ENCODE measurements around the gene CAMK2G.

DNA sequence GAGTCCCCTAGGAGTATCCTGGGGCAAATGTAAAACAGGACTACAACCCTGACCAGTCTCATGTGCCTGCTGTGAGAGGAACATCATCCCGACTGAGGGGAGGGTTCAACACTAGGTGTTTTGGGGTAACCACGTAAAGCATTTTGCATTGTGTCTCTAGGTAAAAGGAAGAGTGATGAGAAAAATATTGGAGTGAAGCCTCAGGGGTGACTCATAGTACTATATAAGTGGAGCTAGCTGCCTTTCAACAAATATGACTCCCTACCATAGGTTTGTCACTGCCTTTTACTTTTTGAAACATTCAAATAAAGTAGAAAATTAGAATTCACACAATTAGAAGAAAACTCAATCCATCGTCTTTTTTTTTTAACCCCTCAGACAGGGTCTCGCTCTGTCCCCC, 2.6 kb upstream of the CAMK2G start:
- TF ChIP-seq, protein P1, sequence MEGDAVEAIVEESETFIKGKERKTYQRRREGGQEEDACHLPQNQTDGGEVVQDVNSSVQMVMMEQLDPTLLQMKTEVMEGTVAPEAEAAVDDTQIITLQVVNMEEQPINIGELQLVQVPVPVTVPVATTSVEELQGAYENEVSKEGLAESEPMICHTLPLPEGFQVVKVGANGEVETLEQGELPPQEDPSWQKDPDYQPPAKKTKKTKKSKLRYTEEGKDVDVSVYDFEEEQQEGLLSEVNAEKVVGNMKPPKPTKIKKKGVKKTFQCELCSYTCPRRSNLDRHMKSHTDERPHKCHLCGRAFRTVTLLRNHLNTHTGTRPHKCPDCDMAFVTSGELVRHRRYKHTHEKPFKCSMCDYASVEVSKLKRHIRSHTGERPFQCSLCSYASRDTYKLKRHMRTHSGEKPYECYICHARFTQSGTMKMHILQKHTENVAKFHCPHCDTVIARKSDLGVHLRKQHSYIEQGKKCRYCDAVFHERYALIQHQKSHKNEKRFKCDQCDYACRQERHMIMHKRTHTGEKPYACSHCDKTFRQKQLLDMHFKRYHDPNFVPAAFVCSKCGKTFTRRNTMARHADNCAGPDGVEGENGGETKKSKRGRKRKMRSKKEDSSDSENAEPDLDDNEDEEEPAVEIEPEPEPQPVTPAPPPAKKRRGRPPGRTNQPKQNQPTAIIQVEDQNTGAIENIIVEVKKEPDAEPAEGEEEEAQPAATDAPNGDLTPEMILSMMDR (IDR thresholded peaks at IDR 0.05; ENCODE audit: low read depth, low read length, poor library complexity, severe bottlenecking) = no peak
- TF ChIP-seq EZH2phosphoT487 (IDR thresholded peaks at IDR 0.05; ENCODE audit: borderline replicate concordance, low read length) = no peak

Measured in DOHH2 (cell line).